HCT116 (cell line): ENCODE results near the gene CBX8. TPM values are rescaled to one million over a fixed set of nuclear protein-coding genes. Genes with fewer than 3 reads are reported as not detected.

Source experiments
- ATAC-seq: fragments of 200-7000 bp; cut with Tn5 transposase; 2 replicates; pipeline ENCODE4 v1.9.1; 2020; ENCODE audit warnings: mild to moderate bottlenecking, moderate library complexity
- BruUV-seq: library from RNA; stranded (reverse); fragments of 400-500 nt; replicated peaks from 2 replicates; lab custom pipeline; 2021; lab: Mats Ljungman, UMichigan
- CTCF ChIA-PET: fragments of 300-600 bp; sonication (Branson Sonifier 250); formaldehyde crosslinking; loops from one replicate; lab custom pipeline; 2021; ENCODE audit warnings: antibody characterized with exemption; lab: Charles Lee
- POLR2A ChIA-PET: fragments of 300-600, 350-600 bp; sonication (Branson Sonifier 250); formaldehyde crosslinking; loops from one replicate; lab custom pipeline; 2021; ENCODE audit warnings: antibody characterized with exemption; lab: Charles Lee
- RAD21 ChIA-PET, 2 experiments: fragments of 300-600 bp; sonication (Branson Sonifier 250); formaldehyde crosslinking; loops; one replicate each; lab custom pipeline; 2023; ENCODE audit warnings: low total read pairs in 2 of 2; ENCODE audit not compliant: uncharacterized antibody in 2 of 2, unreplicated experiment in 2 of 2, low non-redundant PET in 1 of 2; lab: Charles Lee
- DNase-seq: peaks from one replicate; pipeline ENCODE4 v3.0.0-alpha.2; 2010; ENCODE audit warnings: low read depth, low spot score
- H2AFZ ChIP-seq: fragments of 200-600 bp; shearing (Covaris generic), sonication (generic); 2 replicates; pipeline ENCODE4 v1.6.1; 2017; ENCODE audit warnings: low read depth, mixed run types, mixed read lengths, antibody characterized with exemption, low read length; ENCODE audit not compliant: poor library complexity, severe bottlenecking
- H3K27ac ChIP-seq: 2 replicates; pipeline ENCODE4 v1.5.1; 2012; ENCODE audit warnings: low read depth, low read length
- H3K27me3 ChIP-seq: fragments of 200-600 bp; sonication (generic); 2 replicates; pipeline ENCODE4 v1.6.1; 2016; ENCODE audit warnings: mixed run types, low read length, mixed read lengths; ENCODE audit not compliant: insufficient read depth
- H3K36me3 ChIP-seq, 2 experiments: fragments of 200-500 bp in 1 of 2; fragments of 200-600 bp in 1 of 2; sonication (Bioruptor generic) in 1 of 2; sonication (generic) in 1 of 2; 2 replicates each; pipeline versions ENCODE4 v1.5.1 to v1.6.1; 2014 to 2016; ENCODE audit warnings: low read length in 2 of 2, inconsistent platforms in 1 of 2, mixed read lengths in 1 of 2, mixed run types in 1 of 2; ENCODE audit not compliant: insufficient read depth in 2 of 2, control insufficient read depth in 1 of 2
- H3K4me1 ChIP-seq, 2 experiments: fragments of 200-600 bp in 1 of 2; sonication (generic) in 1 of 2; 2 replicates each; pipeline versions ENCODE4 v1.5.1 to v1.6.1; 2012 to 2017; ENCODE audit warnings: low read length in 2 of 2, inconsistent platforms in 1 of 2, mild to moderate bottlenecking in 1 of 2, mixed read lengths in 1 of 2, mixed run types in 1 of 2, moderate library complexity in 1 of 2; ENCODE audit not compliant: insufficient read depth in 2 of 2, control insufficient read depth in 1 of 2
- H3K4me2 ChIP-seq: fragments of 200-600 bp; sonication (generic); 2 replicates; pipeline ENCODE4 v1.6.1; 2017; ENCODE audit warnings: mixed run types, low read length, mixed read lengths
- H3K4me3 ChIP-seq, 2 experiments: fragments of 200-600 bp in 1 of 2; sonication (generic) in 1 of 2; replicated peaks in 1 of 2; 2 replicates each; pipeline ENCODE4 v1.5.1; 2011 to 2016; ENCODE audit warnings: low read length in 2 of 2, control low read depth in 1 of 2, low read depth in 1 of 2, mild to moderate bottlenecking in 1 of 2, mixed read lengths in 1 of 2, mixed run types in 1 of 2
- H3K79me2 ChIP-seq: fragments of 200-600 bp; sonication (generic); 2 replicates; pipeline ENCODE4 v1.6.1; 2017; ENCODE audit warnings: mild to moderate bottlenecking, mixed run types, low read length, moderate library complexity, mixed read lengths; ENCODE audit not compliant: insufficient read depth
- H3K9ac ChIP-seq: fragments of 200-600 bp; sonication (generic); 2 replicates; pipeline ENCODE4 v1.6.1; 2016; ENCODE audit warnings: low read length, mixed read lengths
- H3K9me2 ChIP-seq: fragments of 200-600 bp; sonication (generic), shearing (Covaris generic); 2 replicates; pipeline ENCODE4 v1.6.1; 2017; ENCODE audit warnings: mixed run types, mild to moderate bottlenecking, moderate library complexity; ENCODE audit not compliant: insufficient read depth
- H3K9me3 ChIP-seq, 2 experiments: fragments of 200-500 bp in 1 of 2; fragments of 200-600 bp in 1 of 2; sonication (Bioruptor generic) in 1 of 2; sonication (generic) in 1 of 2; 2 replicates each; pipeline ENCODE4 v1.6.1; 2014 to 2017; ENCODE audit warnings: low read length in 2 of 2, mixed read lengths in 2 of 2, inconsistent platforms in 1 of 2, low read depth in 1 of 2, mild to moderate bottlenecking in 1 of 2, mixed run types in 1 of 2, moderate library complexity in 1 of 2; ENCODE audit not compliant: control insufficient read depth in 1 of 2, insufficient read depth in 1 of 2
- H4K20me1 ChIP-seq: fragments of 200-600 bp; sonication (generic), shearing (Covaris generic); 2 replicates; pipeline ENCODE4 v1.6.1; 2017; ENCODE audit warnings: mixed run types, mild to moderate bottlenecking, moderate library complexity; ENCODE audit not compliant: insufficient read depth
- CBX3 ChIP-seq: IDR thresholded peaks from 2 replicates; pipeline ENCODE4 v1.6.1; 2012; ENCODE audit warnings: low read depth
- CEBPB ChIP-seq: IDR thresholded peaks from 2 replicates; pipeline ENCODE4 v1.6.1; 2012; ENCODE audit warnings: low read depth
- CTCF ChIP-seq, 3 experiments: fragments of 200-600 bp in 1 of 3; sonication (generic) in 1 of 3; IDR thresholded peaks in 2 of 3; conservative IDR thresholded peaks in 1 of 3; 2 replicates each; pipeline ENCODE4 v1.5.1; 2012 to 2017; ENCODE audit warnings: low read depth in 2 of 3, low read length in 2 of 3, antibody characterized with exemption in 1 of 3, borderline replicate concordance in 1 of 3, control low read depth in 1 of 3, mild to moderate bottlenecking in 1 of 3, mixed read lengths in 1 of 3, mixed run types in 1 of 3, moderate library complexity in 1 of 3; ENCODE audit not compliant: insufficient read depth in 1 of 3
- EGR1 ChIP-seq: IDR thresholded peaks from 2 replicates; pipeline ENCODE4 v1.6.1; 2012; ENCODE audit warnings: low read depth
- ELF1 ChIP-seq: IDR thresholded peaks from 2 replicates; pipeline ENCODE4 v1.6.1; 2012; ENCODE audit warnings: low read depth, borderline replicate concordance
- EZH2phosphoT487 ChIP-seq: fragments of 200-600 bp; IDR thresholded peaks from 2 replicates; pipeline ENCODE4 v1.6.1; 2018; ENCODE audit warnings: antibody characterized with exemption, borderline replicate concordance
- FOSL1 ChIP-seq: IDR thresholded peaks from 2 replicates; pipeline ENCODE4 v1.6.1; 2012; ENCODE audit warnings: low read depth
- POLR2A ChIP-seq: IDR thresholded peaks from 2 replicates; pipeline ENCODE4 v1.7.0; 2011; ENCODE audit warnings: borderline replicate concordance; ENCODE audit not compliant: insufficient read depth, insufficient read length; ENCODE audit errors: extremely low read depth
- RAD21 ChIP-seq: IDR thresholded peaks from 2 replicates; pipeline ENCODE4 v1.6.1; 2012; ENCODE audit warnings: low read depth, mild to moderate bottlenecking
- SIN3A ChIP-seq: IDR thresholded peaks from 2 replicates; pipeline ENCODE4 v1.6.1; 2012; ENCODE audit warnings: low read depth
- YY1 ChIP-seq: IDR thresholded peaks from 2 replicates; pipeline ENCODE4 v1.6.1; 2011; ENCODE audit warnings: low read length, low read depth, moderate library complexity, mild to moderate bottlenecking; ENCODE audit not compliant: insufficient replicate concordance; ENCODE audit errors: extremely low read depth
- ZFX ChIP-seq: fragments of 450-650 bp; IDR thresholded peaks from 2 replicates; pipeline ENCODE4 v1.6.1; 2017
- ZNF274 ChIP-seq: fragments of 200-500 bp; sonication (Bioruptor generic); IDR thresholded peaks from 2 replicates; pipeline ENCODE4 v1.6.1; 2014; ENCODE audit warnings: mild to moderate bottlenecking, low read depth, low read length, inconsistent platforms
- intact Hi-C: fragments of 100-400 bp; cut with micrococcal nuclease; formaldehyde crosslinking; loops from 2 replicates; pipeline ENCODE4 v1.10.0; 2022
- total RNA-seq: library from RNA; stranded (reverse); gene quantifications from one replicate; pipeline ENCODE4 v1.2.1, GENCODE V29; 2021; ENCODE audit not compliant: unreplicated experiment
- TF ChIP-seq, protein P1 (sequence below): IDR thresholded peaks from 2 replicates; pipeline ENCODE4 v1.6.1; 2012; ENCODE audit warnings: low read depth
- TF ChIP-seq, protein P2 (sequence below): IDR thresholded peaks from 2 replicates; pipeline ENCODE4 v1.6.1; 2012

The CBX8 gene
- total RNA-seq, 1 experiment from 2014 or later, result 29.0 TPM

DNA sequence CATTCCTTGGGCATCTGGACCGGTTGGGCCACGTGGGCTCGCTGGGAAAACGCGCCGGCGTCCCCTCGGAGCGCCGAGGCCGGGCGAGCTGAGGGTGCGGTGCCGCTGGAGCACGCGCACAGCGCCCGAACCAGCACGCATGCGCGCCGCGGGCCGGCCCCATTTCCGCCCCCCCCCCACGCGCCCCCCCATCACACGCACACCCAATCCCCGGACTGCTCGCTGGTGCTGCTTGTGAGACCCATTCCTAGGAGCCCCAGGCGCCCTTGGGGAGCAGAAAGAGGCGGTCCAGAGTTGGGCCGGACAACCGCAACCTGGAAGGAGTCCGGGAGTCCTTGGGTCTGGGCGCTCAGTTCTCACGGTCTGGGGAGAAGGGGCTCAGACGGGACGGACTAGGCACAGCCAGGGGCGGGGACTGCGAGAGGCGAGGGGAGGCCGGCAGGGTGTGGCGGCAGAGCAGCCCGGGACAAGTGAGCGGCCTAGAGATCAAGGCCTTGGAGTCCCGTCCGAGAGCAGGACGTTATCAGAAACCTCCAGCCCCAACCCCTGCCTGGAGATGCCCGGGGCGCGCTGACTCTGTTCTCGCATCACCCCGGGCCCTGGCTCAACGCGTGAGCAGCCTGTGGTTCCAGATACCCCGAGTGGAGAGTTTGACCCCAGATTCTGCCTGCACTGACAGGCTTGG is 6.0 kb upstream of the CBX8 start:
- no peaks in the 10 kb centered on the region for H4K20me1 ChIP-seq
- DNase-seq (no peak), ATAC-seq (no peak)
- no peaks in the 10 kb centered on the region for H3K36me3 ChIP-seq
- intact Hi-C loops, result no loop called here
- CTCF ChIA-PET, result no interaction called here
- H3K4me2 ChIP-seq, result no peak overlapping the region
- no peak overlapping the region for H3K27ac ChIP-seq
- peaks cover 26 to 50% of the 10 kb centered on the region in 2 experiments for H3K4me1 ChIP-seq
- H3K27me3 ChIP-seq, result no peaks in the 10 kb centered on the region
- no peak overlapping the region for H3K4me3 ChIP-seq
- H3K9me3 ChIP-seq, result no peaks in the 10 kb centered on the region
- TF ChIP-seq RAD21, result no peak
- no peak for TF ChIP-seq EZH2phosphoT487
- TF ChIP-seq YY1, result no peak
- TF ChIP-seq CBX3, result no peak
- TF ChIP-seq FOSL1, result no peak
- TF ChIP-seq SIN3A, result no peak
- TF ChIP-seq CTCF (IDR thresholded peaks at IDR 0.05 in 2 of 3, conservative IDR thresholded peaks at IDR 0.05 in 1 of 3; ENCODE audit: borderline replicate concordance in 1 of 3, insufficient read depth in 1 of 3, low read depth in 2 of 3, low read length in 2 of 3), result no peak
- no peak for TF ChIP-seq POLR2A
- TF ChIP-seq CEBPB, result no peak
- TF ChIP-seq, protein P1, sequence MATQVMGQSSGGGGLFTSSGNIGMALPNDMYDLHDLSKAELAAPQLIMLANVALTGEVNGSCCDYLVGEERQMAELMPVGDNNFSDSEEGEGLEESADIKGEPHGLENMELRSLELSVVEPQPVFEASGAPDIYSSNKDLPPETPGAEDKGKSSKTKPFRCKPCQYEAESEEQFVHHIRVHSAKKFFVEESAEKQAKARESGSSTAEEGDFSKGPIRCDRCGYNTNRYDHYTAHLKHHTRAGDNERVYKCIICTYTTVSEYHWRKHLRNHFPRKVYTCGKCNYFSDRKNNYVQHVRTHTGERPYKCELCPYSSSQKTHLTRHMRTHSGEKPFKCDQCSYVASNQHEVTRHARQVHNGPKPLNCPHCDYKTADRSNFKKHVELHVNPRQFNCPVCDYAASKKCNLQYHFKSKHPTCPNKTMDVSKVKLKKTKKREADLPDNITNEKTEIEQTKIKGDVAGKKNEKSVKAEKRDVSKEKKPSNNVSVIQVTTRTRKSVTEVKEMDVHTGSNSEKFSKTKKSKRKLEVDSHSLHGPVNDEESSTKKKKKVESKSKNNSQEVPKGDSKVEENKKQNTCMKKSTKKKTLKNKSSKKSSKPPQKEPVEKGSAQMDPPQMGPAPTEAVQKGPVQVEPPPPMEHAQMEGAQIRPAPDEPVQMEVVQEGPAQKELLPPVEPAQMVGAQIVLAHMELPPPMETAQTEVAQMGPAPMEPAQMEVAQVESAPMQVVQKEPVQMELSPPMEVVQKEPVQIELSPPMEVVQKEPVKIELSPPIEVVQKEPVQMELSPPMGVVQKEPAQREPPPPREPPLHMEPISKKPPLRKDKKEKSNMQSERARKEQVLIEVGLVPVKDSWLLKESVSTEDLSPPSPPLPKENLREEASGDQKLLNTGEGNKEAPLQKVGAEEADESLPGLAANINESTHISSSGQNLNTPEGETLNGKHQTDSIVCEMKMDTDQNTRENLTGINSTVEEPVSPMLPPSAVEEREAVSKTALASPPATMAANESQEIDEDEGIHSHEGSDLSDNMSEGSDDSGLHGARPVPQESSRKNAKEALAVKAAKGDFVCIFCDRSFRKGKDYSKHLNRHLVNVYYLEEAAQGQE, result no peak
- TF ChIP-seq ELF1, result no peak
- no peak for TF ChIP-seq EGR1
- TF ChIP-seq, protein P2, sequence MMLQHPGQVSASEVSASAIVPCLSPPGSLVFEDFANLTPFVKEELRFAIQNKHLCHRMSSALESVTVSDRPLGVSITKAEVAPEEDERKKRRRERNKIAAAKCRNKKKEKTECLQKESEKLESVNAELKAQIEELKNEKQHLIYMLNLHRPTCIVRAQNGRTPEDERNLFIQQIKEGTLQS, result no peak
- no peak for TF ChIP-seq ZFX
- no peak for TF ChIP-seq ZNF274
- TF ChIP-seq, all 23 proteins: peak for 0
- no TSS peak for BruUV-seq
- H3K9ac ChIP-seq, result no peak overlapping the region
- H3K79me2 ChIP-seq, result no peaks in the 10 kb centered on the region
- no peaks in the 10 kb centered on the region for H3K9me2 ChIP-seq
- no peak overlapping the region for H2AFZ ChIP-seq
- RAD21 ChIA-PET, result no interaction called here
- POLR2A ChIA-PET, result no interaction called here
